ENCODE measurements around the gene DOCK2.

Gene DOCK2

DNA sequence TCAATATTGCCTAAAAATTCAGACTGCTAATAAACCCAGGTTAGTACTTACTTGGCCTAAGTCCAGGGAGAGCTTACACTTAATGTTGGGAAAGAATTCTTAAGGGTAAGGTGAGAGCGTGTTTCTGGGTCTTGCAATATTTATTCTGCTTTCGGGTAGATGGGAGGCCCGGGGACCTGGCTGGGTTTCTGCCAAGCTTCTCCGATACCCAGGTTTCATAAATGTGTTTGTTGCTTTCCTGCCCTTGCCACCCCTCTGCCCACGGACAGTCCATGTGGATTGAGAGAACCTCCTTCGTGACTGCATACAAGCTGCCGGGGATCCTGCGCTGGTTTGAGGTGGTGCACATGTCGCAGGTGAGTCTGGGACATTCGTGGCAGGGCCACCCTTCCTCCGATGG lies 420.2 kb downstream of the DOCK2 start:
- no peaks in the 10 kb centered on the region for H3K9me3 ChIP-seq (ENCODE audit: insufficient read depth, low read depth, low read length)
- peaks cover 9% of the 10 kb centered on the region; the same call in 1 of the 2 replicates for H3K36me3 ChIP-seq (ENCODE audit: insufficient read depth, low read length)
- no peaks in the 10 kb centered on the region for H3K27me3 ChIP-seq (ENCODE audit: insufficient read depth, low read length, poor library complexity, severe bottlenecking)
- H3K9ac ChIP-seq (ENCODE audit: low read depth, low read length, poor library complexity, severe bottlenecking) = no peak overlapping the region
- H3K4me1 ChIP-seq (ENCODE audit: insufficient read depth, low read length, poor library complexity, severe bottlenecking) = no peaks in the 10 kb centered on the region
- no peaks in the 10 kb centered on the region for H3K9me2 ChIP-seq (replicated peaks; ENCODE audit: low read depth, low read length)
- no peaks in the 10 kb centered on the region for H3K79me2 ChIP-seq (ENCODE audit: insufficient read depth, low read length)
- H2AFZ ChIP-seq (ENCODE audit: low read length) = no peak overlapping the region
- no peak overlapping the region for H3K4me2 ChIP-seq (ENCODE audit: low read depth, low read length, poor library complexity, severe bottlenecking)
- no peak for TF ChIP-seq EZH2phosphoT487 (IDR thresholded peaks at IDR 0.05; ENCODE audit: borderline replicate concordance)
- TF ChIP-seq, protein P1, sequence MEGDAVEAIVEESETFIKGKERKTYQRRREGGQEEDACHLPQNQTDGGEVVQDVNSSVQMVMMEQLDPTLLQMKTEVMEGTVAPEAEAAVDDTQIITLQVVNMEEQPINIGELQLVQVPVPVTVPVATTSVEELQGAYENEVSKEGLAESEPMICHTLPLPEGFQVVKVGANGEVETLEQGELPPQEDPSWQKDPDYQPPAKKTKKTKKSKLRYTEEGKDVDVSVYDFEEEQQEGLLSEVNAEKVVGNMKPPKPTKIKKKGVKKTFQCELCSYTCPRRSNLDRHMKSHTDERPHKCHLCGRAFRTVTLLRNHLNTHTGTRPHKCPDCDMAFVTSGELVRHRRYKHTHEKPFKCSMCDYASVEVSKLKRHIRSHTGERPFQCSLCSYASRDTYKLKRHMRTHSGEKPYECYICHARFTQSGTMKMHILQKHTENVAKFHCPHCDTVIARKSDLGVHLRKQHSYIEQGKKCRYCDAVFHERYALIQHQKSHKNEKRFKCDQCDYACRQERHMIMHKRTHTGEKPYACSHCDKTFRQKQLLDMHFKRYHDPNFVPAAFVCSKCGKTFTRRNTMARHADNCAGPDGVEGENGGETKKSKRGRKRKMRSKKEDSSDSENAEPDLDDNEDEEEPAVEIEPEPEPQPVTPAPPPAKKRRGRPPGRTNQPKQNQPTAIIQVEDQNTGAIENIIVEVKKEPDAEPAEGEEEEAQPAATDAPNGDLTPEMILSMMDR (conservative IDR thresholded peaks at IDR 0.05; ENCODE audit: low read length) = no peak
- no peak overlapping the region for H3K4me3 ChIP-seq (ENCODE audit: low read length, poor library complexity, severe bottlenecking)
- no peaks in the 10 kb centered on the region for H3F3A ChIP-seq (ENCODE audit: low read depth)
- H4K20me1 ChIP-seq (ENCODE audit: insufficient read depth, low read length, poor library complexity, severe bottlenecking) = no peaks in the 10 kb centered on the region

DNA sequence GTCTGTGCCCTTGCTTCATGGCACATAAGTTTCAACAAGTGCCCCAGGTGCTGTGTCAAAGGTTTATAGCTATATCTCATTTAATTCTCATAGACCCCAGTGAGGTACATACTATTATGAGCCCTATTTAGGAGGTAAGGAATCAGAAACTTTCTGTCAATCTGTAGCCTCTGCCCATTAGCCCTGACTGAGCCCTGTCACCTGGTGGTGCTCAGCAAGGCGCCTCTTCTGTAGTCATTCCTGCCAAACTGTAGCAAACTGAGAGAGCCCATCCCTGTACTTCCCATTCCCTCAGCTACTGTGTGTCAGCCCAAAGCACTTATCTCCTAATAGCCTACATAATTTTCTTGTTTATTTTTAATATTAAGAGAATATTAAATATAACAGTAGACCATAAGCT lies 422.1 kb downstream of the DOCK2 start:
- H3K36me3 ChIP-seq (ENCODE audit: insufficient read depth, low read length) = peaks cover 13% of the 10 kb centered on the region; the same call in 1 of the 2 replicates
- H3K4me2 ChIP-seq (ENCODE audit: low read depth, low read length, poor library complexity, severe bottlenecking) = no peak overlapping the region
- TF ChIP-seq, protein P1 (conservative IDR thresholded peaks at IDR 0.05; ENCODE audit: low read length) = no peak
- no peak for TF ChIP-seq EZH2phosphoT487 (IDR thresholded peaks at IDR 0.05; ENCODE audit: borderline replicate concordance)

DNA sequence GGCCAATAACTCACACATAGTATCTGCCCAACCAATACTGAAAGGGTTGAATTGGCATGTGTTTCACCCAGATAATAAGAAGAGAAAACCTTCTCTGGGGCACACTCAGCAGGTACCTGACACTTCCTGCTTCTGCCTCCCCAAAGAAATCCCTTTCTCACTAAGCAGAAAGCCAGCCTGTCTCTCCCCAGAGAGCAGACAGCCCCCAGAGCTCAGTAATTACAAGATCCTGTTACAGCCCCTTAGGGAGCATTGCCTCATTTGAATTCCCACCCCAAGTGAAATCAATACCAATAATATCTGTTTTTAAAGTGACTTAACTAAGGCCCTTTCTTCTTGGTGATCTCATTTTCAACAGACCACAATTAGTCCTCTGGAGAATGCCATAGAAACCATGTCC lies 430.1 kb downstream of the DOCK2 start:
- H3K9ac ChIP-seq (ENCODE audit: low read depth, low read length, poor library complexity, severe bottlenecking) = no peak overlapping the region
- H4K20me1 ChIP-seq (ENCODE audit: insufficient read depth, low read length, poor library complexity, severe bottlenecking) = no peaks in the 10 kb centered on the region
- H3K9me2 ChIP-seq (replicated peaks; ENCODE audit: low read depth, low read length) = no peaks in the 10 kb centered on the region
- no peak for TF ChIP-seq EZH2phosphoT487 (IDR thresholded peaks at IDR 0.05; ENCODE audit: borderline replicate concordance)
- TF ChIP-seq, protein P1 (conservative IDR thresholded peaks at IDR 0.05; ENCODE audit: low read length) = no peak
- no peak overlapping the region for H2AFZ ChIP-seq (ENCODE audit: low read length)
- no peaks in the 10 kb centered on the region for H3F3A ChIP-seq (ENCODE audit: low read depth)
- H3K79me2 ChIP-seq (ENCODE audit: insufficient read depth, low read length) = no peaks in the 10 kb centered on the region
- H3K4me3 ChIP-seq (ENCODE audit: low read length, poor library complexity, severe bottlenecking) = no peak overlapping the region
- H3K4me1 ChIP-seq (ENCODE audit: insufficient read depth, low read length, poor library complexity, severe bottlenecking) = no peaks in the 10 kb centered on the region
- no peaks in the 10 kb centered on the region for H3K9me3 ChIP-seq (ENCODE audit: insufficient read depth, low read depth, low read length)
- no peak overlapping the region for H3K4me2 ChIP-seq (ENCODE audit: low read depth, low read length, poor library complexity, severe bottlenecking)
- H3K36me3 ChIP-seq (ENCODE audit: insufficient read depth, low read length) = peaks cover 29% of the 10 kb centered on the region; the same call in 1 of the 2 replicates
- H3K27me3 ChIP-seq (ENCODE audit: insufficient read depth, low read length, poor library complexity, severe bottlenecking) = no peaks in the 10 kb centered on the region

More for the DNA sequence above, 422.1 kb downstream of the DOCK2 start:
- Histone ChIP-seq H2AFZ (ENCODE audit: low read length) (no peak overlapping the region), H3K9me2 (replicated peaks; ENCODE audit: low read depth, low read length) (no peaks in the 10 kb centered on the region), H4K20me1 (ENCODE audit: insufficient read depth, low read length, poor library complexity, severe bottlenecking) (no peaks in the 10 kb centered on the region), H3K4me3 (ENCODE audit: low read length, poor library complexity, severe bottlenecking) (no peak overlapping the region), H3K9me3 (ENCODE audit: insufficient read depth, low read depth, low read length) (no peaks in the 10 kb centered on the region), H3K4me1 (ENCODE audit: insufficient read depth, low read length, poor library complexity, severe bottlenecking) (no peaks in the 10 kb centered on the region), H3K79me2 (ENCODE audit: insufficient read depth, low read length) (no peaks in the 10 kb centered on the region), H3K27me3 (ENCODE audit: insufficient read depth, low read length, poor library complexity, severe bottlenecking) (no peaks in the 10 kb centered on the region), H3K9ac (ENCODE audit: low read depth, low read length, poor library complexity, severe bottlenecking) (no peak overlapping the region), H3F3A (ENCODE audit: low read depth) (no peaks in the 10 kb centered on the region)

All from Loucy (cell line).